PC-9 (cell line): ENCODE results near the gene MYL7.

Experiments
- EZH2 ChIP-seq: fragments of 200-600 bp; sonication (generic); IDR thresholded peaks from 2 replicates; pipeline ENCODE4 v1.8.0; 2017; ENCODE audit warnings: antibody characterized with exemption, low read depth
- TF ChIP-seq, protein P1 (sequence below): fragments of 200-600 bp; sonication (generic); conservative IDR thresholded peaks from 2 replicates; pipeline ENCODE4 v1.6.1; 2017; ENCODE audit warnings: mixed run types, antibody characterized with exemption, mild to moderate bottlenecking, moderate library complexity

DNA sequence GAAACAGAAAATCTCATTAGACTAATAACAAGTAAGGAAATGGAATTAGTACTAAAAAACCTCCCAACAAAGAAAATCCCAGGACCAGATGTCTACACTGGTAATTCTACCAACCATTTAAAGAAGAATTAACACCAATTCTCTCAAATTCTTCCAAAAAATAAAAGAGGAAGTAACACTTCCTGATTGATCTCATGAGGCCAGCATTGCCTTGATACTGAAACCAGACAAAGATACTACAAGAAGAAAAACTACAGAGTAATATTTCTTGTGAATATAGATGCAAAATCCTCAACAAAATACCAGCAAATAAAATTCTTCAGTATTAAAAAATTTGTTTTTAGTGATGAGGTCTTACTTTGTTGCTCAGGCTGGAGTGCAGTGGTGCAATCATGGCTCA, 26.8 kb upstream of the MYL7 start:
- TF ChIP-seq, protein P1, sequence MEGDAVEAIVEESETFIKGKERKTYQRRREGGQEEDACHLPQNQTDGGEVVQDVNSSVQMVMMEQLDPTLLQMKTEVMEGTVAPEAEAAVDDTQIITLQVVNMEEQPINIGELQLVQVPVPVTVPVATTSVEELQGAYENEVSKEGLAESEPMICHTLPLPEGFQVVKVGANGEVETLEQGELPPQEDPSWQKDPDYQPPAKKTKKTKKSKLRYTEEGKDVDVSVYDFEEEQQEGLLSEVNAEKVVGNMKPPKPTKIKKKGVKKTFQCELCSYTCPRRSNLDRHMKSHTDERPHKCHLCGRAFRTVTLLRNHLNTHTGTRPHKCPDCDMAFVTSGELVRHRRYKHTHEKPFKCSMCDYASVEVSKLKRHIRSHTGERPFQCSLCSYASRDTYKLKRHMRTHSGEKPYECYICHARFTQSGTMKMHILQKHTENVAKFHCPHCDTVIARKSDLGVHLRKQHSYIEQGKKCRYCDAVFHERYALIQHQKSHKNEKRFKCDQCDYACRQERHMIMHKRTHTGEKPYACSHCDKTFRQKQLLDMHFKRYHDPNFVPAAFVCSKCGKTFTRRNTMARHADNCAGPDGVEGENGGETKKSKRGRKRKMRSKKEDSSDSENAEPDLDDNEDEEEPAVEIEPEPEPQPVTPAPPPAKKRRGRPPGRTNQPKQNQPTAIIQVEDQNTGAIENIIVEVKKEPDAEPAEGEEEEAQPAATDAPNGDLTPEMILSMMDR = no peak
- TF ChIP-seq EZH2 = no peak
